Right renal pelvis (tissue), 4 donors: Measurements from ENCODE around the gene TSHZ3. TPM values are rescaled to one million over a fixed set of nuclear protein-coding genes. Genes with fewer than 3 reads are reported as not detected.

Source experiments
- DNase-seq, 4 donors: peaks; one replicate each; pipeline ENCODE4 v3.0.0-alpha.2; 2013; ENCODE audit warnings: low read depth in 4 of 4, low spot score in 3 of 4, missing footprints in 1 of 4
- polyA plus RNA-seq, 4 donors: library from polyadenylated mRNA; unstranded; fragments of 120-200 nt; gene quantifications; one replicate each; pipeline ENCODE4 v1.2.1, GENCODE V29; 2013; ENCODE audit not compliant: insufficient read length in 4 of 4

Gene TSHZ3
- polyA plus RNA-seq, 4 donors = 10.1 to 15.7 (median 14.2) TPM

- DNase-seq = no peak
Measured at GRCh38 chr19:31354799-31355664, 5.8 kb upstream of the TSHZ3 start.

GRCh38 chr19:31354316-31354715 is 5.1 kb upstream of the TSHZ3 start:
- no peak for DNase-seq

GRCh38 chr19:31353833-31354232 is 4.6 kb upstream of the TSHZ3 start:
- no peak for DNase-seq

GRCh38 chr19:31352782-31353651 is 3.8 kb upstream of the TSHZ3 start:
- no peak for DNase-seq

- DNase-seq = no peak
Measured at GRCh38 chr19:31352296-31352781, 3.1 kb upstream of the TSHZ3 start.

- no peak for DNase-seq
Measured at GRCh38 chr19:31351855-31352195, 2.6 kb upstream of the TSHZ3 start.

- DNase-seq = no peak
Measured at GRCh38 chr19:31351056-31351854, 2.0 kb upstream of the TSHZ3 start.

- DNase-seq = no peak
Measured at GRCh38 chr19:31350693-31351055, 1.4 kb upstream of the TSHZ3 start.

- no peak for DNase-seq
Measured at GRCh38 chr19:31350033-31350692, 927 bp upstream of the TSHZ3 start.

- DNase-seq = no peak
Measured at GRCh38 chr19:31348481-31349159, 616 bp downstream of the TSHZ3 start.

GRCh38 chr19:31347828-31348392 is 1.3 kb downstream of the TSHZ3 start:
- no peak for DNase-seq

- no peak for DNase-seq
Measured at GRCh38 chr19:31347354-31347753, 1.9 kb downstream of the TSHZ3 start.

- no peak for DNase-seq
Measured at GRCh38 chr19:31346184-31347059, 2.8 kb downstream of the TSHZ3 start.

GRCh38 chr19:31344403-31344802 is 4.8 kb downstream of the TSHZ3 start:
- DNase-seq = no peak

- DNase-seq = no peak
Measured at GRCh38 chr19:31342926-31343325, 6.3 kb downstream of the TSHZ3 start.

- no peak for DNase-seq
Measured at GRCh38 chr19:31340042-31341025, 8.9 kb downstream of the TSHZ3 start.

GRCh38 chr19:31339411-31339810 is 9.8 kb downstream of the TSHZ3 start:
- DNase-seq = no peak
